Measurements from ENCODE around the gene DSP. TPM values are rescaled to one million over a fixed set of nuclear protein-coding genes. Genes with fewer than 3 reads are reported as not detected.

The DSP gene
- total RNA-seq, 1 donor from 2014 or later: 7.2 TPM

DNA sequence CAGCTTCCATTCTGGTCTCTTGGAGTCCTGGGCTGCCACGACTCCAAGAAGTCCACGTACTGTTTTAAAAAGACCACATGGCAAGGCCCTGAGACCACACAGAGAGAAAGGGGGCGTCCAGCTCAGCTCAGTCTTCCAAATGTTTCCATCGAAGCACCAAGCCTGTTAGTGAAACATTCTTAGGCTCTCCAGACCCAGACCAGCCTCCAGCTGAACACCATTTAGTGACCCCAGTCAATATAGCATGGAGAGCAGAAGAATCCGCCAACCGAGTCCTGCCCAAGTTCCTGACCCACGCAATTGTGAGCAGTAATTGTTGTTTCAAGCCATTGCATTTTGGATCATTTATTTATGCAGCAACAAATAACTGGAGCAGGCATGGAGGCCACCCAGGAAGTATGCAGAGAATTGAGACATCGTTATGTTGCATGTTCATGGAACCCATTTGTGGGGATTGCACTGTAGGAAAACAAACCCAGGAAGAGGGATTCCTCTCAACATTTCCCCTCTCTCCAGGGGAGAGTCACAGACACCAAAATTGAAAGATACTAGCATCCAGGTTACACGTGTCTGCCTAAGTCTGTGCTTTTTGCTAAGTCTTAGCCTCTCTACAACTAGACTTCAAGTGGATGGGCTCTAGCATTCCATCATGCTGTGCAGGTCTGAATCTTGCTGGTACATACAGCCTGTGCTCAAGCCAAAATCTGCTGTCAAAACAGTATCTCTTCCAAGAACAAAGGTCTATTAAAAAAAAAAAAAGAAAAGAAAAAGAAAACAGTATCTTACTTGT is 91.2 kb downstream of the DSP start:
- H3K4me3 ChIP-seq: no peak overlapping the region
- H3K9me3 ChIP-seq: no peaks in the 10 kb centered on the region
- TF ChIP-seq, protein P1, sequence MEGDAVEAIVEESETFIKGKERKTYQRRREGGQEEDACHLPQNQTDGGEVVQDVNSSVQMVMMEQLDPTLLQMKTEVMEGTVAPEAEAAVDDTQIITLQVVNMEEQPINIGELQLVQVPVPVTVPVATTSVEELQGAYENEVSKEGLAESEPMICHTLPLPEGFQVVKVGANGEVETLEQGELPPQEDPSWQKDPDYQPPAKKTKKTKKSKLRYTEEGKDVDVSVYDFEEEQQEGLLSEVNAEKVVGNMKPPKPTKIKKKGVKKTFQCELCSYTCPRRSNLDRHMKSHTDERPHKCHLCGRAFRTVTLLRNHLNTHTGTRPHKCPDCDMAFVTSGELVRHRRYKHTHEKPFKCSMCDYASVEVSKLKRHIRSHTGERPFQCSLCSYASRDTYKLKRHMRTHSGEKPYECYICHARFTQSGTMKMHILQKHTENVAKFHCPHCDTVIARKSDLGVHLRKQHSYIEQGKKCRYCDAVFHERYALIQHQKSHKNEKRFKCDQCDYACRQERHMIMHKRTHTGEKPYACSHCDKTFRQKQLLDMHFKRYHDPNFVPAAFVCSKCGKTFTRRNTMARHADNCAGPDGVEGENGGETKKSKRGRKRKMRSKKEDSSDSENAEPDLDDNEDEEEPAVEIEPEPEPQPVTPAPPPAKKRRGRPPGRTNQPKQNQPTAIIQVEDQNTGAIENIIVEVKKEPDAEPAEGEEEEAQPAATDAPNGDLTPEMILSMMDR (IDR thresholded peaks at IDR 0.05): no peak
- intact Hi-C loops (cut with DNase I): no loop called here
- H3K36me3 ChIP-seq: no peaks in the 10 kb centered on the region
- no peak for DNase-seq (ENCODE audit: low spot score in 2 of 2)
- no peaks in the 10 kb centered on the region for H3K4me1 ChIP-seq
- no peak overlapping the region for H3K27ac ChIP-seq
- no peaks in the 10 kb centered on the region for H3K27me3 ChIP-seq

DNA sequence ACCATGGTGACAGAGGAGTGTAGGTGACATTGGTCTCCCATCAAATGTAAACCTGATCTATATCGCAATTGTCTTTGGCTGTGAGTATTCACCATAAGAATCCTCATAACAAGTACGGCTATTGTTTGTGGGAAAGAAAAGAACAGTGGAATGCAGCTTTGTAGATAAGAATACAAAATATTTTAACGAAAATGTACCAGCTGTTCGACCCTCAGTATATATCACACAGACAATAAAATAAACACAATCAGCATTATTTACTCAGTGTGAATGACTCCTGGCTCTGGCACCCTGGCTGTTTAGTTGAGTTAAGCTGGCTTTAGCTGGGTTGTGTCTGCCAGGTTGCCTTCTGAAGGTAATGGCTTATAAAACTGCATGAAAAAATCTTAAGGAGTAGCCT is 91.9 kb downstream of the DSP start:
- Histone ChIP-seq H3K4me3 (no peak overlapping the region), H3K4me1 (no peaks in the 10 kb centered on the region), H3K36me3 (no peaks in the 10 kb centered on the region), H3K9me3 (no peaks in the 10 kb centered on the region), H3K27me3 (no peaks in the 10 kb centered on the region), H3K27ac (no peak overlapping the region)
- DNase-seq (ENCODE audit: low spot score in 2 of 2): no peak
- TF ChIP-seq, protein P1 (IDR thresholded peaks at IDR 0.05): no peak
- intact Hi-C loops (cut with DNase I): no loop called here

DNA sequence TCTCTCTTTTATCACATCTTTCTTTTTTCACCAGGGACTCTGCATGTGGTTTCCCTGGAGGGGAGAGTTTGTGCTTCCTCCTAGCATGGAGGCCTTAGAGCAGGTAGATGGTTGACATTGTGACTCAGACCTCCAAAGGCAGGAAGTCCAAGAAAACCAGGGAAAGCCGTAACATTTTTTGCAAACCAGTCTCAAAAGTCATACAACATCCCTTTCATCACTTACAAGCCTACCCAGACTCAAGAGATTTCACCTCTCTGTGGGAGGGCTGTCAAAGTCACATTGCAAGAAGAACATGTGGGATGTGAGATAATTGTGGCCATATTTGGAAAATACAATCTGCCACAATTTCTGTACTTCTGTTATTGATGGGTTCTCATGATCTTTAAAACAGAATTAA is 94.7 kb downstream of the DSP start:
- intact Hi-C loops (cut with DNase I): no loop called here
- no peak overlapping the region for H3K4me3 ChIP-seq
- DNase-seq (ENCODE audit: low spot score in 2 of 2): no peak

More for the DNA sequence above, 94.7 kb downstream of the DSP start:
- Histone ChIP-seq H3K27ac (no peak overlapping the region), H3K9me3 (no peaks in the 10 kb centered on the region), H3K27me3 (no peaks in the 10 kb centered on the region), H3K36me3 (no peaks in the 10 kb centered on the region), H3K4me1 (no peaks in the 10 kb centered on the region)
- TF ChIP-seq, protein P1 (IDR thresholded peaks at IDR 0.05): no peak

Other genes starting within 250 kb of the DSP start
- 46.4 TPM for gene SSR1, start 228.5 kb upstream of the DSP start, total RNA-seq
- gene CAGE1, start 151.9 kb upstream of the DSP start, total RNA-seq: not detected
- 4.9 TPM for gene RIOK1, start 151.9 kb upstream of the DSP start, total RNA-seq
- gene SNRNP48, start 48.5 kb downstream of the DSP start, total RNA-seq: 1.3 TPM
- gene BMP6, start 184.4 kb downstream of the DSP start, total RNA-seq: 16.0 TPM